Neural cell (in vitro differentiated cells): Measurements from ENCODE around the gene CCDC12.
A peak's percentile ranks its signal among the peaks of the same experiment; 100 is the strongest.

Experiments
- EP300 ChIP-seq: fragments of 450-650 bp; conservative IDR thresholded peaks from 2 replicates; pipeline ENCODE4 v1.6.1; 2014; ENCODE audit warnings: antibody characterized with exemption, mild to moderate bottlenecking, moderate library complexity; ENCODE audit not compliant: poor library complexity, severe bottlenecking
- MXI1 ChIP-seq: fragments of 450-650 bp; conservative IDR thresholded peaks from 2 replicates; pipeline ENCODE4 v1.6.1; 2014; ENCODE audit warnings: antibody characterized with exemption, mild to moderate bottlenecking; ENCODE audit not compliant: poor library complexity, severe bottlenecking
- POLR2AphosphoS5 ChIP-seq: IDR thresholded peaks from 2 replicates; pipeline ENCODE4 v1.6.1; 2012
- TF ChIP-seq, protein P1 (sequence below): fragments of 450-650 bp; IDR thresholded peaks from 2 replicates; pipeline ENCODE4 v1.5.1; 2014; ENCODE audit warnings: antibody characterized with exemption, mild to moderate bottlenecking, moderate library complexity; ENCODE audit not compliant: poor library complexity, severe bottlenecking

- TF ChIP-seq MXI1 (peak; percentile 58), EP300 (no peak), POLR2AphosphoS5 (no peak)
- TF ChIP-seq, protein P1, sequence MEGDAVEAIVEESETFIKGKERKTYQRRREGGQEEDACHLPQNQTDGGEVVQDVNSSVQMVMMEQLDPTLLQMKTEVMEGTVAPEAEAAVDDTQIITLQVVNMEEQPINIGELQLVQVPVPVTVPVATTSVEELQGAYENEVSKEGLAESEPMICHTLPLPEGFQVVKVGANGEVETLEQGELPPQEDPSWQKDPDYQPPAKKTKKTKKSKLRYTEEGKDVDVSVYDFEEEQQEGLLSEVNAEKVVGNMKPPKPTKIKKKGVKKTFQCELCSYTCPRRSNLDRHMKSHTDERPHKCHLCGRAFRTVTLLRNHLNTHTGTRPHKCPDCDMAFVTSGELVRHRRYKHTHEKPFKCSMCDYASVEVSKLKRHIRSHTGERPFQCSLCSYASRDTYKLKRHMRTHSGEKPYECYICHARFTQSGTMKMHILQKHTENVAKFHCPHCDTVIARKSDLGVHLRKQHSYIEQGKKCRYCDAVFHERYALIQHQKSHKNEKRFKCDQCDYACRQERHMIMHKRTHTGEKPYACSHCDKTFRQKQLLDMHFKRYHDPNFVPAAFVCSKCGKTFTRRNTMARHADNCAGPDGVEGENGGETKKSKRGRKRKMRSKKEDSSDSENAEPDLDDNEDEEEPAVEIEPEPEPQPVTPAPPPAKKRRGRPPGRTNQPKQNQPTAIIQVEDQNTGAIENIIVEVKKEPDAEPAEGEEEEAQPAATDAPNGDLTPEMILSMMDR = no peak
These were observed 3.5 kb upstream of the CCDC12 start for GRCh38 chr3:46979958-46980497.
